ENCODE results near the gene RTP5.

GRCh38 chr2:241843321-241844065 is 26.0 kb upstream of the RTP5 start:
- TF ChIP-seq CTCF (IDR thresholded peaks at IDR 0.05; ENCODE audit: low read depth, low read length, poor library complexity, severe bottlenecking) = no peak
- no peak for TF ChIP-seq EZH2phosphoT487 (IDR thresholded peaks at IDR 0.05; ENCODE audit: borderline replicate concordance, low read length)
